ENCODE results near the gene CC2D1B. TPM values are rescaled to one million over a fixed set of nuclear protein-coding genes. Genes with fewer than 3 reads are reported as not detected.

Gene CC2D1B
- total and polyA plus RNA-seq, 2 of the 4 experiments (the other 2 are of a cell fraction), result 16.9 to 17.2 TPM

DNA sequence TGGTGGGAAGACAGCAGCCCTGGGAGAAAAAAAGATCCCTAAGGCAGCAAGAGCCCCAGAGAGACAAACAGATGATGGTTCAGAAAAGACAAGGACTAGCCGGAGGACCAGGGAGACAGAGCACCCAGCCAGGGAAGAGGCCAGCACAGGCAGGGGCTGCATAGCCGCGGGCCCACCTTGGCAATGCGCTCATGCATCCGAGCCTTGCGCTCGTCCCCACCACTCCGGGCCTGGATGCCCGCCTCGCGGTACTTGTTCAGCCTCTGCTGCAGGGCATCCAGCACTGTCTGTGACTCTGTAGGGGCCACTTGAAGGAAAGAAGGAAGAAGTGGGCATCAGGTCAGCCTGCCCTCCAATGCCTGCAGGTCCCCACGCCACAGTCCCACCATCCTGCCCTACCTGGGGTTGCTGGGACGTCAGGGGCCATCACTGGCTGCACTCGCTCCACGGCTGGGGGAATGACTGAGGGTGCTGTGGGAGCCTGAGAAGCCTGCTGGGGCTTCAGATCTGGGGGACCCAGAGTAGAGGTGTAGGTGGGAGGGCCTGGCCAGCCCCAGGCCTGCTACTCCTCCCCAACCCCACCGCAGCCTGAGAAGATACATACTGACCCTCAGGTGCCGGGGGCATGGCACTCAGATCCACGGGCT is 7.0 kb downstream of the CC2D1B start:
- WGBS, 2 experiments (ENCODE audit: extremely low coverage in 2 of 2, insufficient read length in 1 of 2), result 100% methylated on average over 4 of the region's 18 CpGs; no CpG with 5 or more reads in 1 of the 2 experiments
- Histone ChIP-seq H3K36me3 (ENCODE audit: control insufficient read depth, insufficient read depth, low read length) (peaks cover 85% of the 10 kb centered on the region), H2BK5ac (ENCODE audit: low read depth, low read length, poor library complexity, severe bottlenecking) (no peak overlapping the region), H3K23ac (ENCODE audit: low read depth, low read length) (no peak overlapping the region), H4K8ac (ENCODE audit: low read depth in 2 of 2, low read length in 2 of 2) (no peak overlapping the region), H3K9ac (ENCODE audit: low read depth, low read length) (no peak overlapping the region), H3K18ac (ENCODE audit: low read depth, low read length) (no peak overlapping the region), H3K27me3 (ENCODE audit: control insufficient read depth, insufficient read depth, low read length) (no peaks in the 10 kb centered on the region), H3K4me3 (ENCODE audit: insufficient read depth, low read depth, low read length) (no peak overlapping the region), H3K79me1 (ENCODE audit: low read depth in 1 of 2, low read length in 2 of 2) (peaks cover 22 to 26% of the 10 kb centered on the region in 2 experiments), H2BK120ac (ENCODE audit: low read depth, low read length) (no peak overlapping the region), H4K91ac (ENCODE audit: insufficient read depth, low read depth, low read length) (no peak overlapping the region), H3K56ac (ENCODE audit: extremely low read depth, insufficient read depth, low read length) (no peak overlapping the region), H2BK15ac (ENCODE audit: low read depth, low read length) (no peak overlapping the region), H3K9me1 (ENCODE audit: insufficient read depth, low read length) (peaks cover 5% of the 10 kb centered on the region), H3K14ac (replicated peaks; ENCODE audit: low read depth, low read length) (no peak overlapping the region), H4K20me1 (ENCODE audit: insufficient read depth, low read length) (no peaks in the 10 kb centered on the region; the same call in 1 of the 2 replicates), H2AK9ac (replicated peaks; ENCODE audit: low read depth, low read length, poor library complexity) (no peak overlapping the region), H2BK20ac (ENCODE audit: low read depth, low read length) (no peak overlapping the region), H3K4me2 (ENCODE audit: low read depth, low read length) (no peak overlapping the region), H4K5ac (ENCODE audit: low read depth, low read length) (no peak overlapping the region), H2AFZ (replicated peaks; ENCODE audit: low read length, poor library complexity) (no peak overlapping the region), H3K9me3 (ENCODE audit: control insufficient read depth, insufficient read depth, low read length) (no peaks in the 10 kb centered on the region), H2AK5ac (ENCODE audit: low read depth, low read length) (no peak overlapping the region), H3K27ac (ENCODE audit: insufficient read depth, low read length) (no peak overlapping the region), H3K4me1 (ENCODE audit: control insufficient read depth, insufficient read depth, low read length) (no peaks in the 10 kb centered on the region), H3K4ac (ENCODE audit: low read depth, low read length) (no peak overlapping the region)
- no TSS peak for BruUV-seq (replicated peaks)
- in situ Hi-C loops (cut with MboI; ENCODE audit: low sequenced_read_pairs) (no loop called here), dilution Hi-C loops (cut with HindIII; ENCODE audit: low sequenced_read_pairs, unreplicated experiment) (no loop called here), intact Hi-C loops (cut with micrococcal nuclease) (no loop called here)
- ChIA-PET CTCF (no interaction called here), POLR2A (ENCODE audit: unreplicated experiment) (no interaction called here)
- TF ChIP-seq SMC3 (IDR thresholded peaks at IDR 0.05; ENCODE audit: low read depth, low read length) (no peak), RFX5 (IDR thresholded peaks at IDR 0.05; ENCODE audit: low read depth, low read length) (no peak), RCOR1 (IDR thresholded peaks at IDR 0.05; ENCODE audit: insufficient replicate concordance, low read length) (no peak), CHD1 (IDR thresholded peaks at IDR 0.05; ENCODE audit: low read depth, low read length) (no peak), MAZ (IDR thresholded peaks at IDR 0.05; ENCODE audit: borderline replicate concordance, low read depth, low read length) (no peak), POLR2A (IDR thresholded peaks at IDR 0.05; ENCODE audit: low read depth, low read length) (no peak), BHLHE40 (IDR thresholded peaks at IDR 0.05; ENCODE audit: low read depth, low read length) (no peak), FOS (IDR thresholded peaks at IDR 0.05; ENCODE audit: low read depth, low read length) (no peak), CEBPB (IDR thresholded peaks at IDR 0.05; ENCODE audit: low read depth, low read length) (no peak), NFE2L2 (IDR thresholded peaks at IDR 0.05; ENCODE audit: low read depth, low read length) (no peak), RAD21 (IDR thresholded peaks at IDR 0.05; ENCODE audit: low read length) (no peak), MAFK (IDR thresholded peaks at IDR 0.05; ENCODE audit: low read depth, low read length) (no peak), ELK1 (IDR thresholded peaks at IDR 0.05; ENCODE audit: borderline replicate concordance, low read depth, low read length) (no peak)
- TF ChIP-seq, protein P1, sequence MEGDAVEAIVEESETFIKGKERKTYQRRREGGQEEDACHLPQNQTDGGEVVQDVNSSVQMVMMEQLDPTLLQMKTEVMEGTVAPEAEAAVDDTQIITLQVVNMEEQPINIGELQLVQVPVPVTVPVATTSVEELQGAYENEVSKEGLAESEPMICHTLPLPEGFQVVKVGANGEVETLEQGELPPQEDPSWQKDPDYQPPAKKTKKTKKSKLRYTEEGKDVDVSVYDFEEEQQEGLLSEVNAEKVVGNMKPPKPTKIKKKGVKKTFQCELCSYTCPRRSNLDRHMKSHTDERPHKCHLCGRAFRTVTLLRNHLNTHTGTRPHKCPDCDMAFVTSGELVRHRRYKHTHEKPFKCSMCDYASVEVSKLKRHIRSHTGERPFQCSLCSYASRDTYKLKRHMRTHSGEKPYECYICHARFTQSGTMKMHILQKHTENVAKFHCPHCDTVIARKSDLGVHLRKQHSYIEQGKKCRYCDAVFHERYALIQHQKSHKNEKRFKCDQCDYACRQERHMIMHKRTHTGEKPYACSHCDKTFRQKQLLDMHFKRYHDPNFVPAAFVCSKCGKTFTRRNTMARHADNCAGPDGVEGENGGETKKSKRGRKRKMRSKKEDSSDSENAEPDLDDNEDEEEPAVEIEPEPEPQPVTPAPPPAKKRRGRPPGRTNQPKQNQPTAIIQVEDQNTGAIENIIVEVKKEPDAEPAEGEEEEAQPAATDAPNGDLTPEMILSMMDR (conservative IDR thresholded peaks at IDR 0.05; ENCODE audit: low read depth, low read length), result no peak
- TF ChIP-seq, protein P2, sequence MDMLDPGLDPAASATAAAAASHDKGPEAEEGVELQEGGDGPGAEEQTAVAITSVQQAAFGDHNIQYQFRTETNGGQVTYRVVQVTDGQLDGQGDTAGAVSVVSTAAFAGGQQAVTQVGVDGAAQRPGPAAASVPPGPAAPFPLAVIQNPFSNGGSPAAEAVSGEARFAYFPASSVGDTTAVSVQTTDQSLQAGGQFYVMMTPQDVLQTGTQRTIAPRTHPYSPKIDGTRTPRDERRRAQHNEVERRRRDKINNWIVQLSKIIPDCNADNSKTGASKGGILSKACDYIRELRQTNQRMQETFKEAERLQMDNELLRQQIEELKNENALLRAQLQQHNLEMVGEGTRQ (IDR thresholded peaks at IDR 0.05; ENCODE audit: low read depth, low read length), result no peak
- no peak for DNase-seq
- no peak for ATAC-seq (ENCODE audit: low read depth)

Measured in IMR-90 (cell line).